AG10803 (cell line): ENCODE data around the gene ARMH3.
A peak's percentile ranks its signal among the peaks of the same experiment; 100 is the strongest.

Experiments
- DNase-seq: peaks from one replicate; pipeline ENCODE4 v3.0.0; 2010; ENCODE audit warnings: low read depth
- H3K4me3 ChIP-seq: 2 replicates; pipeline ENCODE4 v1.5.1; 2011; ENCODE audit warnings: mild to moderate bottlenecking, low read length, control low read depth
- TF ChIP-seq, protein P1 (sequence below): conservative IDR thresholded peaks from 2 replicates; pipeline ENCODE4 v1.5.1; 2011; ENCODE audit warnings: mild to moderate bottlenecking, low read length, control low read depth, inconsistent platforms

ARMH3 gene

DNA sequence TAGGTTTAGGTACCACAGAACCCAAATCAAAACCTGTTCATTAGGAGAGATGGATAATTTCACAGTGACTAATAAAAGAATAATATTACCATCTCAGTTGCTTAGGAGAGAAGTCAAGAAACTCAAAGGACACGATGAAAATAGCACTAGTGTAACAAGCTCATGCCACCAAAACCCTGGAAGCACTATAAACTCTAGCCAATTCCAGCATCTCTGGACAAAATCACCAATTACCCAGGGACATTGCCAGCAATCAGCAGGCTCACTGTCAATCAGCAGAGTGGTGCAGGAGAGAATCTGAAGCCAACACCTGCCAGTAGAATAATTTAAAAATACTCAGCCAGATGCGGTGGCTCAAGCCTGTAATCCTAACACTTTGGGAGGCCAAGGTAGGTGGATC, 88.9 kb downstream of the ARMH3 start:
- no peak for DNase-seq
- no peak overlapping the region for H3K4me3 ChIP-seq
- TF ChIP-seq, protein P1, sequence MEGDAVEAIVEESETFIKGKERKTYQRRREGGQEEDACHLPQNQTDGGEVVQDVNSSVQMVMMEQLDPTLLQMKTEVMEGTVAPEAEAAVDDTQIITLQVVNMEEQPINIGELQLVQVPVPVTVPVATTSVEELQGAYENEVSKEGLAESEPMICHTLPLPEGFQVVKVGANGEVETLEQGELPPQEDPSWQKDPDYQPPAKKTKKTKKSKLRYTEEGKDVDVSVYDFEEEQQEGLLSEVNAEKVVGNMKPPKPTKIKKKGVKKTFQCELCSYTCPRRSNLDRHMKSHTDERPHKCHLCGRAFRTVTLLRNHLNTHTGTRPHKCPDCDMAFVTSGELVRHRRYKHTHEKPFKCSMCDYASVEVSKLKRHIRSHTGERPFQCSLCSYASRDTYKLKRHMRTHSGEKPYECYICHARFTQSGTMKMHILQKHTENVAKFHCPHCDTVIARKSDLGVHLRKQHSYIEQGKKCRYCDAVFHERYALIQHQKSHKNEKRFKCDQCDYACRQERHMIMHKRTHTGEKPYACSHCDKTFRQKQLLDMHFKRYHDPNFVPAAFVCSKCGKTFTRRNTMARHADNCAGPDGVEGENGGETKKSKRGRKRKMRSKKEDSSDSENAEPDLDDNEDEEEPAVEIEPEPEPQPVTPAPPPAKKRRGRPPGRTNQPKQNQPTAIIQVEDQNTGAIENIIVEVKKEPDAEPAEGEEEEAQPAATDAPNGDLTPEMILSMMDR: no peak

DNA sequence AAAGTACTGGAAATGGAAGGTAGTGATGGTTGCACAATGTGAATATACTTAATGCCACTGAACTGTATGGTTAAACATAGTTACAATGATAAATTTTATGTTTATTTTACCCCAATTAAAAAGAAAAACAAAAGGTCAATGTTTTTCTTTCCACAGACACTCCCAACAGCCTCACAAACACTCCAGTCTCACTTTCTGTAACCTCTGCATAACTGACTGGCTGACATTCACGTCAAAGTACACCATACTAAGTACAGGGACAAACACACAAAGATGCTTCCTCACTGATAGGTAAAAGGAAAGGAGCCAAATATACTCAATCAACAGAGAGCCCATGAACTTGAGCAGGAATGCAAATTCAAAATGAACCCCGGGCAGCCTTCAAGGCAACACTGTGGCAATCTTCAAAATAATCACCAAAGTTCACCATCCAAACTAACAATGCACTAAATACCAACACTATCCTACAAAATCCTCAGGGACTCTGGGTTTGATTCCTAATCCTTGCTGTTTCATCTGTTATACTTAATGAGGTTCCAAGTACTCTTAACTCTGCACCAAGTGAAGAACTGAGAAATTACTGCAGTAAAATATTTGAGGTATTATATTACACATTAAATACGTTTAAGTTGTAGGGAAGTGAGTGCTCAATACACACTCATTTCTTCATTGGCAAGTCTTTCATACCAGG, 90.8 kb downstream of the ARMH3 start:
- H3K4me3 ChIP-seq: no peak overlapping the region
- DNase-seq: no peak
- TF ChIP-seq, protein P1: no peak

- TF ChIP-seq, protein P1: no peak
- no peak overlapping the region for H3K4me3 ChIP-seq
- DNase-seq: peak; percentile 60
Measured at GRCh38 chr10:101961591-101962498, 94.1 kb downstream of the ARMH3 start.

- TF ChIP-seq, protein P1: no peak
- H3K4me3 ChIP-seq: no peak overlapping the region
- no peak for DNase-seq
Measured at GRCh38 chr10:101960879-101961395, 95.0 kb downstream of the ARMH3 start.

DNA sequence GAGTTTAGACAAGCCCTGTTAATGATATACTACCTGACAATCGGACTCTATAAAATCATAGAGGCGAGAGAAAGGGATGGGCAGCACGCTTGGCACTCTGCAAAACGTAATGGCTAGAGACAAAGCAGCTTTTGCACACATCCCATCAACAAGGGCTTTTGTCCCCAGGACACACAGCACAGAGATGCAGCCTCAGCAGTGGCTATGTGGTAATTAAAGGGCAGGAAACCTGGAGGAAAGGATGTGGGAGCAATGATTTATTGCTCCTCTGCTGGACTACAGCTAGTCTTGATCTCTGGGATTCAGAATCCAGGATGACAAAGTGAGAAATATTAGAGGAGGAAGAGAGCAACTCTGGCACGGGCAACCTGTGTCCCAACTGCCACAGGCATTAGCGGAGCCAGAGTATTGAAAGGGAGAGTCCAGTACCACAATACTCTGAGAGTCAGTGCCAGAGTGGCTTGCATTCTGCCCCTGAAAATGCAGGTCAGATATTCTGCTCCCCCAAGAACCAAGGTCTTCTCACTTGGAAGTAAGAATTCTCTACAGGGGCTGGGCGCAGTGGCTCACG, 96.5 kb downstream of the ARMH3 start:
- TF ChIP-seq, protein P1: no peak
- no peak overlapping the region for H3K4me3 ChIP-seq
- no peak for DNase-seq

DNA sequence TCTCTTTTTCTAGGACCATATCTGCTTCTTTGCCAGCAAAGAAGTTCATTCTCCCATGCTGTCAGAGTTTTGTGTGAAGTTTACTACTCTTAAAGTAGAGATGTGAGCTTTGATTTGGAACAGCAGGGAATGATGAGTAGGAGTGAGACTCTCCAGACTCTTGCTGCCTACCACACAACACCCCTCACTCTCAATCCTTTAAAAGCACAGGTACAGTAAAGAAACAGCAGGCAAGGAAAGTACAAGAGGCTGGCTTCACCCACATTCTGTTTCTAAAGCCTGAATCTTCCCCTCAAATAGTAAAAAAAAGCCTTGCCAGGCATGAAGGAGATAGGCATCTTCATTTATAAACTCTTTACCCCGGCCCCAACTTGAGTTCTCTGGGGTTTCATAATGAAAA, 97.3 kb downstream of the ARMH3 start:
- DNase-seq: no peak
- H3K4me3 ChIP-seq: no peak overlapping the region
- TF ChIP-seq, protein P1: no peak
